ENCODE data around the gene ZSCAN23.
"Not testable (repeated sequence)": the region's sequence is repeated elsewhere in the genome, so short reads cannot be mapped to it uniquely, and the experiment has no call there.

ZSCAN23 gene

DNA sequence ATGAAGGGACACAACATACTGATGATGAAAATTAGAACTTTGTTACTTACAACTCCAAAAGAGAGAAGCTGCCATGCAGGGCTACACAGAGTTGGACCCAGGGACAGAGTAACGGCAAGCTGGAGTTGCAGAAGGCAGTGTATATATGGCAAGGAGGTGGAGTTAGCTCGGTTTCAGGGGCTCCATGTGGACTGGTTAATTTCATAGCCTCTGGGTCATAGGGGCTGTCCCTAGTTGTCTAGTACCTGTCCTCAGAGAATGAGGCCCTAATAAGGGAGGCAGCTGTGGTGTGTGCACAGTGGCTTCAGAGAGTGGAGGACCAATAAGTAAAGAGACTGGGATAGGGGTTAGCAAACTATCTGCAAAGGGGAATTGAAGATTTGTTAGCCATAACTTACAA is 35.9 kb downstream of the ZSCAN23 start:
- H3K4me3 Mint-ChIP-seq, result no peak overlapping the region
- peaks cover 6% of the 10 kb centered on the region for H3K36me3 Mint-ChIP-seq (ENCODE audit: low read depth)
- H3K4me1 Mint-ChIP-seq, result no peaks in the 10 kb centered on the region
- peaks cover 14% of the 10 kb centered on the region for H3K9me3 Mint-ChIP-seq
- no peak overlapping the region for H3K27ac Mint-ChIP-seq
- TF ChIP-seq CTCF (IDR thresholded peaks at IDR 0.05; ENCODE audit: unreplicated experiment in 3 of 3), result no peak
- peaks cover 6% of the 10 kb centered on the region for H3K27me3 Mint-ChIP-seq (ENCODE audit: low read depth)

- H3K27ac Mint-ChIP-seq; H3K4me1 Mint-ChIP-seq; H3K4me3 Mint-ChIP-seq; H3K36me3 Mint-ChIP-seq (ENCODE audit: low read depth); H3K9me3 Mint-ChIP-seq: not testable (repeated sequence)
- peaks cover 14% of the 10 kb centered on the region for H3K27me3 Mint-ChIP-seq (ENCODE audit: low read depth)
Observed at GRCh38 chr6:28403923-28404322, 39.4 kb downstream of the ZSCAN23 start.

- Mint-ChIP-seq H3K9me3 (no peaks in the 10 kb centered on the region), H3K4me3 (peak overlapping the region; percentile 7 to 48 (median 26)), H3K27me3 (ENCODE audit: low read depth) (peaks cover 14% of the 10 kb centered on the region), H3K27ac (no peak overlapping the region), H3K36me3 (ENCODE audit: low read depth) (peaks cover 13% of the 10 kb centered on the region), H3K4me1 (peaks cover 13% of the 10 kb centered on the region)
- TF ChIP-seq CTCF (IDR thresholded peaks at IDR 0.05; ENCODE audit: unreplicated experiment in 3 of 3), result no peak
Observed at GRCh38 chr6:28402197-28402596, 41.1 kb downstream of the ZSCAN23 start.

DNA sequence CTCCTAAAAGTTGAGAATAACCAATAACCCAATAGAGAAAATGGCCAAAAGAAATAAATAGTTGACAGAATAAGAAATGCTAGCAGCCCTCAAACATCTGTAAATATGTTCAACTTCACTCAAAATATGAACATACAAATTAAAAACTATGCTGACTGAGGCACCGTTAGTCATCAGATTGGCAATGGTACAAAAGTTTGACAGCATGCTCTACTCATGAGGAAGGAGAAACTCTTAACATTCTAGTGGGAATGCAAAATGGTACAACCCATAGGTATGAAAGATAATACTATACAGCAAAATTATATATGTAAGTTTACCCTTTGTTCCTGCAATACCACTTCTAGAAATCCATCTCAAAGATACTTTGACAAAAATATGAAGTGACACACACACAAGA is 42.1 kb downstream of the ZSCAN23 start:
- peak overlapping the region in 2 of 3 experiments; percentile 43 to 44 for H3K27ac Mint-ChIP-seq
- peak overlapping the region; percentile 61 to 80 (median 71) for H3K4me3 Mint-ChIP-seq
- no peaks in the 10 kb centered on the region for H3K9me3 Mint-ChIP-seq
- H3K27me3 Mint-ChIP-seq (ENCODE audit: low read depth), result peaks cover 14% of the 10 kb centered on the region
- H3K4me1 Mint-ChIP-seq, result peaks cover 23% of the 10 kb centered on the region
- H3K36me3 Mint-ChIP-seq (ENCODE audit: low read depth), result peaks cover 23% of the 10 kb centered on the region
- no peak for TF ChIP-seq CTCF (IDR thresholded peaks at IDR 0.05; ENCODE audit: unreplicated experiment in 3 of 3)

DNA sequence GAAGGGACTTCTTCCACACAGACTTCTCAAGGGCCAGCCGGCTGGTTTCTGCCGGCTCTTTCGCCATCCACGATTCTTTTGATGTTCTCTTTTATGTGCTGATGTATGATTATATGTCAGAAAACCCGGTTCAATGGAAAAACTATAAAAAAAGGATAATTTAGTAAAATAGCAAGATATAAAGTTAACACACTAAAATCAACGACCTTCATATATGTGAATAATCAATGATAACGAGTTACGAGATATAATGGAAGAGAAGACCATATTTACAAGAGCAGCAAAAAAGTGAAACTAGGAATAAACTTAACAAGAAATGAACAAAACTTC is 43.2 kb downstream of the ZSCAN23 start:
- H3K27ac Mint-ChIP-seq, result peak overlapping the region; percentile 95 to 99 (median 96)
- no peaks in the 10 kb centered on the region for H3K9me3 Mint-ChIP-seq
- H3K4me3 Mint-ChIP-seq, result peak overlapping the region; percentile 95 to 98 (median 97)
- TF ChIP-seq CTCF (IDR thresholded peaks at IDR 0.05; ENCODE audit: unreplicated experiment in 3 of 3), result no peak
- peaks cover 14% of the 10 kb centered on the region for H3K27me3 Mint-ChIP-seq (ENCODE audit: low read depth)
- H3K36me3 Mint-ChIP-seq (ENCODE audit: low read depth), result peaks cover 33% of the 10 kb centered on the region
- peaks cover 32% of the 10 kb centered on the region for H3K4me1 Mint-ChIP-seq

GRCh38 chr6:28399350-28400121 is 43.8 kb downstream of the ZSCAN23 start, which contains the start of gene ZSCAN12:
ZSCAN12 (minus strand) TSS chr6:28399747; CDS start chr6:28398405, 1,342 bp downstream.
- peak; percentile 64 to 76 (median 66) for TF ChIP-seq CTCF (IDR thresholded peaks at IDR 0.05; ENCODE audit: unreplicated experiment in 3 of 3)
- Mint-ChIP-seq H3K27me3 (ENCODE audit: low read depth) (peaks cover 12% of the 10 kb centered on the region), H3K36me3 (ENCODE audit: low read depth) (peaks cover 38% of the 10 kb centered on the region), H3K27ac (peak within 1 kb of the TSS; percentile 95 to 99 (median 96)), H3K9me3 (no peaks in the 10 kb centered on the region), H3K4me1 (peaks cover 38% of the 10 kb centered on the region), H3K4me3 (peak within 1 kb of the TSS; percentile 95 to 98 (median 97))
